HL-60 (cell line): Measurements from ENCODE around the gene ODF4.

Source experiments
- DNase-seq, 2 experiments: peaks; one replicate each; pipeline ENCODE4 v3.0.0-alpha.2; 2010 to 2020; ENCODE audit warnings: low read depth in 1 of 2, low spot score in 1 of 2
- H3K27ac ChIP-seq: fragments of 250-450 bp; sonication (Bioruptor Pico); replicated peaks from 2 replicates; pipeline ENCODE4 v1.5.1; 2020; ENCODE audit warnings: mild to moderate bottlenecking, moderate library complexity
- H3K27me3 ChIP-seq: fragments of 250-450 bp; sonication (Bioruptor Pico); 2 replicates; pipeline ENCODE4 v1.5.1; 2021; ENCODE audit warnings: mild to moderate bottlenecking, moderate library complexity; ENCODE audit not compliant: insufficient read depth, poor library complexity, severe bottlenecking
- H3K4me3 ChIP-seq: replicated peaks from 2 replicates; pipeline ENCODE4 v1.5.1; 2011; ENCODE audit warnings: mild to moderate bottlenecking, control low read depth, low read length; ENCODE audit not compliant: insufficient read depth
- CTCF ChIP-seq: IDR thresholded peaks from one replicate; pipeline ENCODE4 v1.5.1; 2011; ENCODE audit warnings: low read length, control low read depth, inconsistent platforms; ENCODE audit not compliant: insufficient read depth
- GABPA ChIP-seq: IDR thresholded peaks from 2 replicates; pipeline ENCODE4 v1.6.1; 2012; ENCODE audit warnings: low read depth
- POLR2AphosphoS5 ChIP-seq: IDR thresholded peaks from 2 replicates; pipeline ENCODE4 v1.6.1; 2012; ENCODE audit warnings: low read depth
- REST ChIP-seq: IDR thresholded peaks from 2 replicates; pipeline ENCODE4 v1.6.1; 2012; ENCODE audit warnings: low read depth; ENCODE audit not compliant: insufficient replicate concordance
- SPI1 ChIP-seq: IDR thresholded peaks from 2 replicates; pipeline ENCODE4 v1.6.1; 2012; ENCODE audit warnings: low read depth, mild to moderate bottlenecking, borderline replicate concordance

Gene ODF4

GRCh38 chr17:8386841-8387240 is 47.2 kb downstream of the ODF4 start:
- Histone ChIP-seq H3K27me3 (no peaks in the 10 kb centered on the region), H3K27ac (no peak overlapping the region), H3K4me3 (no peak overlapping the region)
- no peak for DNase-seq
- TF ChIP-seq GABPA (no peak), SPI1 (no peak), POLR2AphosphoS5 (no peak), CTCF (no peak), REST (no peak)

GRCh38 chr17:8387914-8388651 is 48.4 kb downstream of the ODF4 start:
- Histone ChIP-seq H3K4me3 (no peak overlapping the region), H3K27ac (no peak overlapping the region), H3K27me3 (no peaks in the 10 kb centered on the region)
- DNase-seq, result no peak
- no peak for TF ChIP-seq REST
- no peak for TF ChIP-seq SPI1
- no peak for TF ChIP-seq POLR2AphosphoS5
- TF ChIP-seq CTCF, result no peak
- no peak for TF ChIP-seq GABPA

GRCh38 chr17:8391711-8392110 is 52.1 kb downstream of the ODF4 start:
- DNase-seq, result no peak
- no peak overlapping the region for H3K4me3 ChIP-seq
- H3K27me3 ChIP-seq, result no peaks in the 10 kb centered on the region
- TF ChIP-seq GABPA, result no peak
- no peak for TF ChIP-seq REST
- TF ChIP-seq POLR2AphosphoS5, result no peak
- no peak for TF ChIP-seq CTCF
- TF ChIP-seq SPI1, result no peak
- no peak overlapping the region for H3K27ac ChIP-seq
